Activated T-cell treated with anti-CD3 and anti-CD28 coated beads, Interleukin-2, amount 50 U/mL, for 72 hours (primary cell): Measurements from ENCODE around the gene PDE11A. TPM values are rescaled to one million over a fixed set of nuclear protein-coding genes. Genes with fewer than 3 reads are reported as not detected.
"Not testable (repeated sequence)": the region's sequence is repeated elsewhere in the genome, so short reads cannot be mapped to it uniquely, and the experiment has no call there.

Experiments used
- ATAC-seq, 2 donors: fragments of 150-1000 bp; cut with Tn5 transposase; replicated peaks in 1 of 2; 2 replicates each; pipeline ENCODE4 v1.10.0; 2021; ENCODE audit warnings: moderate library complexity in 2 of 2, mild to moderate bottlenecking in 1 of 2
- DNase-seq, 2 donors: peaks; one replicate each; pipeline ENCODE4 v3.0.0; 2021 to 2022; ENCODE audit warnings: mixed read lengths in 1 of 2
- H3K27ac Mint-ChIP-seq: one replicate; pipeline ENCODE4 v1.8.0; 2022; ENCODE audit warnings: mild to moderate bottlenecking, moderate library complexity, mixed read lengths
- H3K27me3 Mint-ChIP-seq: one replicate; pipeline ENCODE4 v1.8.0; 2022; ENCODE audit warnings: low read depth, mixed read lengths
- H3K36me3 Mint-ChIP-seq, 2 donors: one replicate each; pipeline ENCODE4 v1.8.0; 2022; ENCODE audit warnings: mixed read lengths in 2 of 2, mild to moderate bottlenecking in 1 of 2; ENCODE audit not compliant: insufficient read depth in 2 of 2
- H3K4me1 Mint-ChIP-seq: one replicate; pipeline ENCODE4 v1.8.0; 2022; ENCODE audit warnings: low read depth, mixed read lengths
- H3K4me3 Mint-ChIP-seq, 2 donors: one replicate each; pipeline ENCODE4 v1.8.0; 2022; ENCODE audit warnings: mild to moderate bottlenecking in 2 of 2, mixed read lengths in 2 of 2, moderate library complexity in 2 of 2
- H3K9me3 Mint-ChIP-seq, 2 donors: one replicate each; pipeline ENCODE4 v1.8.0; 2022; ENCODE audit warnings: mixed read lengths in 2 of 2
- total RNA-seq, 2 donors: library from RNA; stranded (reverse); gene quantifications; one replicate each; pipeline ENCODE4 v1.2.3, GENCODE V29; 2022

The PDE11A gene
- total RNA-seq, 2 donors from 2014 or later = not detected

GRCh38 chr2:177874686-177875085 is 197.9 kb downstream of the PDE11A start:
- ATAC-seq (no peak), DNase-seq (no peak)
- Mint-ChIP-seq H3K27me3 (no peaks in the 10 kb centered on the region), H3K4me3 (no peak overlapping the region), H3K4me1 (no peaks in the 10 kb centered on the region), H3K27ac (no peak overlapping the region), H3K9me3 (peaks cover 0 to 1% of the 10 kb centered on the region in 2 donors), H3K36me3 (no peaks in the 10 kb centered on the region)

- no peaks in the 10 kb centered on the region for H3K27me3 Mint-ChIP-seq
- DNase-seq = no peak
Observed at GRCh38 chr2:177873915-177874314, 198.7 kb downstream of the PDE11A start.

GRCh38 chr2:177872286-177872685 is 200.3 kb downstream of the PDE11A start:
- Mint-ChIP-seq H3K27me3 (no peaks in the 10 kb centered on the region), H3K9me3 (peaks cover 0 to 1% of the 10 kb centered on the region in 2 donors), H3K4me1 (no peaks in the 10 kb centered on the region), H3K27ac (no peak overlapping the region), H3K36me3 (no peaks in the 10 kb centered on the region), H3K4me3 (no peak overlapping the region)
- DNase-seq (no peak), ATAC-seq (no peak)

More at GRCh38 chr2:177873915-177874314, 198.7 kb downstream of the PDE11A start:
- H3K4me3 Mint-ChIP-seq = no peak overlapping the region
- ATAC-seq = no peak
- H3K36me3 Mint-ChIP-seq = no peaks in the 10 kb centered on the region
- H3K27ac Mint-ChIP-seq = no peak overlapping the region
- H3K9me3 Mint-ChIP-seq = peaks cover 0 to 1% of the 10 kb centered on the region in 2 donors
- no peaks in the 10 kb centered on the region for H3K4me1 Mint-ChIP-seq

- no peak for ATAC-seq
Observed at GRCh38 chr2:177869912-177870311, 202.7 kb downstream of the PDE11A start.

GRCh38 chr2:177869209-177869608 is 203.4 kb downstream of the PDE11A start:
- Mint-ChIP-seq H3K27me3 (no peaks in the 10 kb centered on the region), H3K27ac (no peak overlapping the region), H3K4me3 (no peak overlapping the region), H3K4me1 (no peaks in the 10 kb centered on the region), H3K36me3 (no peaks in the 10 kb centered on the region), H3K9me3 (peaks cover 0 to 1% of the 10 kb centered on the region in 2 donors)
- no peak for ATAC-seq
- DNase-seq = no peak

More at GRCh38 chr2:177869912-177870311, 202.7 kb downstream of the PDE11A start:
- H3K27ac Mint-ChIP-seq = no peak overlapping the region
- no peaks in the 10 kb centered on the region for H3K27me3 Mint-ChIP-seq
- H3K4me3 Mint-ChIP-seq = no peak overlapping the region
- H3K4me1 Mint-ChIP-seq = no peaks in the 10 kb centered on the region
- peaks cover 0 to 1% of the 10 kb centered on the region in 2 donors for H3K9me3 Mint-ChIP-seq
- DNase-seq = no peak
- no peaks in the 10 kb centered on the region for H3K36me3 Mint-ChIP-seq

- Mint-ChIP-seq H3K4me3 (no peak overlapping the region), H3K27ac (no peak overlapping the region), H3K9me3 (peaks cover 0 to 4% of the 10 kb centered on the region in 2 donors), H3K36me3 (no peaks in the 10 kb centered on the region), H3K4me1 (no peaks in the 10 kb centered on the region), H3K27me3 (no peaks in the 10 kb centered on the region)
- DNase-seq (no peak), ATAC-seq (no peak)
Observed at GRCh38 chr2:177868806-177869205, 203.8 kb downstream of the PDE11A start.

GRCh38 chr2:177857538-177857937 is 215.0 kb downstream of the PDE11A start:
- ATAC-seq = no peak
- peaks cover 4 to 6% of the 10 kb centered on the region in 2 donors for H3K9me3 Mint-ChIP-seq
- no peaks in the 10 kb centered on the region for H3K4me1 Mint-ChIP-seq
- no peaks in the 10 kb centered on the region for H3K27me3 Mint-ChIP-seq
- peaks cover 0 to 2% of the 10 kb centered on the region in 2 donors for H3K36me3 Mint-ChIP-seq
- no peak for DNase-seq
- no peak overlapping the region for H3K27ac Mint-ChIP-seq
- no peak overlapping the region for H3K4me3 Mint-ChIP-seq

GRCh38 chr2:177852389-177852788 is 220.2 kb downstream of the PDE11A start:
- Mint-ChIP-seq H3K9me3 (peaks cover 1 to 3% of the 10 kb centered on the region in 2 donors), H3K4me3 (no peak overlapping the region), H3K4me1 (no peaks in the 10 kb centered on the region), H3K27me3 (no peaks in the 10 kb centered on the region), H3K27ac (no peak overlapping the region), H3K36me3 (peaks cover 0 to 1% of the 10 kb centered on the region in 2 donors)
- ATAC-seq (no peak), DNase-seq (no peak)

GRCh38 chr2:177843188-177843587 is 229.4 kb downstream of the PDE11A start:
- Mint-ChIP-seq H3K4me1 (no peaks in the 10 kb centered on the region), H3K36me3 (no peaks in the 10 kb centered on the region), H3K27ac (no peak overlapping the region), H3K27me3 (no peaks in the 10 kb centered on the region), H3K9me3 (no peaks in the 10 kb centered on the region), H3K4me3 (no peak overlapping the region)
- ATAC-seq = no peak
- DNase-seq = no peak

- peaks cover 0 to 3% of the 10 kb centered on the region in 2 donors for H3K9me3 Mint-ChIP-seq
- no peaks in the 10 kb centered on the region for H3K27me3 Mint-ChIP-seq
- ATAC-seq = no peak
- H3K36me3 Mint-ChIP-seq = no peaks in the 10 kb centered on the region
- no peak overlapping the region for H3K27ac Mint-ChIP-seq
- H3K4me1 Mint-ChIP-seq = no peaks in the 10 kb centered on the region
- H3K4me3 Mint-ChIP-seq = no peak overlapping the region
- DNase-seq = no peak
Observed at GRCh38 chr2:177842243-177842642, 230.3 kb downstream of the PDE11A start.

GRCh38 chr2:177835418-177836204 is 237.0 kb downstream of the PDE11A start:
- not testable (repeated sequence) for H3K27ac Mint-ChIP-seq, H3K4me3 Mint-ChIP-seq, H3K36me3 Mint-ChIP-seq, DNase-seq, H3K27me3 Mint-ChIP-seq, H3K4me1 Mint-ChIP-seq, ATAC-seq, H3K9me3 Mint-ChIP-seq

- Mint-ChIP-seq H3K27ac (no peak overlapping the region), H3K9me3 (peaks cover 0 to 3% of the 10 kb centered on the region in 2 donors), H3K4me1 (no peaks in the 10 kb centered on the region), H3K36me3 (no peaks in the 10 kb centered on the region), H3K27me3 (no peaks in the 10 kb centered on the region), H3K4me3 (no peak overlapping the region)
- ATAC-seq (no peak), DNase-seq (no peak)
Observed at GRCh38 chr2:177832611-177833433, 239.8 kb downstream of the PDE11A start.

GRCh38 chr2:177830881-177831386 is 241.6 kb downstream of the PDE11A start:
- no peak for ATAC-seq
- Mint-ChIP-seq H3K36me3 (no peaks in the 10 kb centered on the region), H3K9me3 (no peaks in the 10 kb centered on the region), H3K4me1 (no peaks in the 10 kb centered on the region), H3K27me3 (no peaks in the 10 kb centered on the region), H3K27ac (no peak overlapping the region), H3K4me3 (no peak overlapping the region)
- no peak for DNase-seq
